MM.1S (cell line): ENCODE measurements around the gene CD151.

ENCODE experiments used
- DNase-seq: peaks from one replicate; pipeline ENCODE4 v3.0.0-alpha.2; 2015
- H2AFZ ChIP-seq: fragments of 300-600 bp; sonication (generic); 2 replicates; pipeline ENCODE4 v1.6.0; 2016; ENCODE audit warnings: antibody characterized with exemption, low read length
- H3F3A ChIP-seq: fragments of 300-600 bp; sonication (generic); 2 replicates; pipeline ENCODE4 v1.6.1; 2016; ENCODE audit warnings: mild to moderate bottlenecking, antibody characterized with exemption, low read length, moderate library complexity, mixed read lengths; ENCODE audit not compliant: insufficient read depth
- H3K27ac ChIP-seq: fragments of 300-600 bp; sonication (generic); 2 replicates; pipeline ENCODE4 v1.5.1; 2016; ENCODE audit warnings: mild to moderate bottlenecking, low read length
- H3K27me3 ChIP-seq: fragments of 300-600 bp; sonication (generic); replicated peaks from 2 replicates; pipeline ENCODE4 v1.6.0; 2016; ENCODE audit warnings: low read length; ENCODE audit not compliant: insufficient read depth
- H3K36me3 ChIP-seq: fragments of 300-600 bp; sonication (generic); replicated peaks from 2 replicates; pipeline ENCODE4 v1.6.1; 2016; ENCODE audit warnings: mild to moderate bottlenecking, low read length, mixed read lengths; ENCODE audit not compliant: insufficient read depth
- H3K4me1 ChIP-seq: fragments of 300-600 bp; sonication (generic); 2 replicates; pipeline ENCODE4 v1.6.1; 2016; ENCODE audit warnings: low read length, mixed read lengths
- H3K4me2 ChIP-seq: fragments of 300-600 bp; sonication (generic); 2 replicates; pipeline ENCODE4 v1.6.0; 2016; ENCODE audit warnings: low read depth, low read length
- H3K4me3 ChIP-seq: fragments of 300-600 bp; sonication (generic); 2 replicates; pipeline ENCODE4 v1.5.1; 2016; ENCODE audit warnings: low read length, mixed read lengths
- H3K79me2 ChIP-seq: fragments of 300-600 bp; sonication (generic); 2 replicates; pipeline ENCODE4 v1.6.1; 2016; ENCODE audit warnings: mixed run types, low read length, mixed read lengths
- H3K9ac ChIP-seq: fragments of 300-600 bp; sonication (generic); 2 replicates; pipeline ENCODE4 v1.6.1; 2016; ENCODE audit warnings: low read length, mixed read lengths
- H3K9me2 ChIP-seq: fragments of 300-600 bp; sonication (generic); replicated peaks from 2 replicates; pipeline ENCODE4 v1.6.1; 2016; ENCODE audit warnings: mild to moderate bottlenecking, low read length, mixed read lengths; ENCODE audit not compliant: insufficient read depth
- H3K9me3 ChIP-seq: fragments of 300-600 bp; sonication (generic); replicated peaks from 2 replicates; pipeline ENCODE4 v1.6.1; 2016; ENCODE audit warnings: mild to moderate bottlenecking, low read length, mixed read lengths; ENCODE audit not compliant: insufficient read depth
- H4K20me1 ChIP-seq: fragments of 300-600 bp; sonication (generic); 2 replicates; pipeline ENCODE4 v1.6.1; 2016; ENCODE audit warnings: mild to moderate bottlenecking, low read length, moderate library complexity, mixed read lengths; ENCODE audit not compliant: insufficient read depth
- EZH2 ChIP-seq: fragments of 300-600 bp; sonication (generic); optimal IDR thresholded peaks from 2 replicates; pipeline ENCODE3; 2017; ENCODE audit warnings: low read depth, mild to moderate bottlenecking, antibody characterized with exemption, low read length, mixed read lengths
- EZH2phosphoT487 ChIP-seq: fragments of 300-600 bp; sonication (generic); IDR thresholded peaks from 2 replicates; pipeline ENCODE4 v1.6.1; 2018; ENCODE audit warnings: antibody characterized with exemption, low read length
- TF ChIP-seq, protein P1 (sequence below): fragments of 300-600 bp; sonication (generic); IDR thresholded peaks from 2 replicates; pipeline ENCODE4 v1.5.1; 2016; ENCODE audit warnings: antibody characterized with exemption, low read length, mixed read lengths

The CD151 gene

DNA sequence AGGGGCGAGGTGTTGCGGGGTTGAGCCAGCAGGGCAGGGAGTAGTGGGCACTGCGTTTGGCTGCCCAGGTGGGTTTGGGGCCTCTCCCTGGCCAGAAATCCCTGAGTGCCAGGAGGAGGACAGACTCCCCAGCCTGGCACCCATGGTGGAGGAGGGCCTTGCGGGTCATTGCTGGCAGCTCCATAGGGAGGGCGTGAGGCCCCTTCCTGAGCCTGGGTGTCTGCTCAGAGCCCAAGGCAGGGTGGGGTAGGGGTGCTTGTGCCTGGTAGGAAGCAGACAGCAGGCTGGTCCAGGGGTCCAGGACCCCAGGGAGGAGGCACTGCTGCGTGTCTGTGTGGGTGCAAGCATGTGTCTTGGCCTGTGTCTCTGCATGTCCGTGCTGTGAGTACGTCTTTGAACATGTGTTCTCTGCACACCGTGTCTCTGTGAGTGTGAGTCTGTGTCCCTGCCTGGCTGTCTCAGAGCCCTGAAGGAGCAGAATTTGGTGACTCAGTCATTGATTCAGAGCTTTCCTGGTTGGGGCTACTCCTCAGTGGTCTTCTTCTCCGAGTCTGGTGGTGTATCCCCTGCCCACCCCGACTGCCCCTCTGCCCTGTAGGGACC, 13.8 kb downstream of the CD151 start:
- H3F3A ChIP-seq, result no peaks in the 10 kb centered on the region
- no peak for TF ChIP-seq EZH2
- no peak for TF ChIP-seq EZH2phosphoT487
- TF ChIP-seq, protein P1, sequence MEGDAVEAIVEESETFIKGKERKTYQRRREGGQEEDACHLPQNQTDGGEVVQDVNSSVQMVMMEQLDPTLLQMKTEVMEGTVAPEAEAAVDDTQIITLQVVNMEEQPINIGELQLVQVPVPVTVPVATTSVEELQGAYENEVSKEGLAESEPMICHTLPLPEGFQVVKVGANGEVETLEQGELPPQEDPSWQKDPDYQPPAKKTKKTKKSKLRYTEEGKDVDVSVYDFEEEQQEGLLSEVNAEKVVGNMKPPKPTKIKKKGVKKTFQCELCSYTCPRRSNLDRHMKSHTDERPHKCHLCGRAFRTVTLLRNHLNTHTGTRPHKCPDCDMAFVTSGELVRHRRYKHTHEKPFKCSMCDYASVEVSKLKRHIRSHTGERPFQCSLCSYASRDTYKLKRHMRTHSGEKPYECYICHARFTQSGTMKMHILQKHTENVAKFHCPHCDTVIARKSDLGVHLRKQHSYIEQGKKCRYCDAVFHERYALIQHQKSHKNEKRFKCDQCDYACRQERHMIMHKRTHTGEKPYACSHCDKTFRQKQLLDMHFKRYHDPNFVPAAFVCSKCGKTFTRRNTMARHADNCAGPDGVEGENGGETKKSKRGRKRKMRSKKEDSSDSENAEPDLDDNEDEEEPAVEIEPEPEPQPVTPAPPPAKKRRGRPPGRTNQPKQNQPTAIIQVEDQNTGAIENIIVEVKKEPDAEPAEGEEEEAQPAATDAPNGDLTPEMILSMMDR, result no peak
- H3K27ac ChIP-seq, result no peak overlapping the region
- peaks cover 4% of the 10 kb centered on the region; the same call in 1 of the 2 replicates for H3K4me1 ChIP-seq
- H3K36me3 ChIP-seq, result no peaks in the 10 kb centered on the region
- H3K4me3 ChIP-seq, result no peak overlapping the region
- H3K9ac ChIP-seq, result no peak overlapping the region
- H3K4me2 ChIP-seq, result no peak overlapping the region
- H4K20me1 ChIP-seq, result no peaks in the 10 kb centered on the region
- H3K79me2 ChIP-seq, result peaks cover 7% of the 10 kb centered on the region
- no peaks in the 10 kb centered on the region for H3K9me3 ChIP-seq
- peaks cover 66% of the 10 kb centered on the region for H3K27me3 ChIP-seq
- no peaks in the 10 kb centered on the region for H3K9me2 ChIP-seq
- DNase-seq, result no peak
- H2AFZ ChIP-seq, result no peak overlapping the region

DNA sequence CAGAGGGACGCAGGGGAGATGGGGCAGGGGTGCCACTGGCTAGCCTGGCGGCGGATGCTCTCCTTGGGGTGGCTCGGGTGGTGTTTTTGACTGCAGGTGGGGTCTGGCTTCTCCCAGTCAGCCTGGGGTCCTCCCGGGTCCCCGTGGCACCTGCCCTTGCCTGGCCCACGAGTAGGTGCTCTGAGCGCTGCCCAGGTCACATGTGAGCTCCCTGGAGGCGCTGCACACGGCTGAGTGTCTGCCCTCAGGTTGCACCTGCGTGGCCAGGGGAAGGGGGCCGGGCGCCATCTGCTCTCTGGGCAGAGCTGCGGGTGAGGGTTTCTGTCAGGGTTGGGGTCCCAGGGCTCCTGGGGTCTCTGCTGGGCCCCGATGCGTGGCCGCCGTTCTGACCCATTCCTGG, 15.1 kb downstream of the CD151 start:
- Histone ChIP-seq H3K4me2 (no peak overlapping the region), H3K9me2 (no peaks in the 10 kb centered on the region), H3K4me1 (peaks cover 4% of the 10 kb centered on the region; the same call in 1 of the 2 replicates), H3K9ac (no peak overlapping the region), H3K27me3 (peaks cover 79% of the 10 kb centered on the region), H2AFZ (no peak overlapping the region), H3K79me2 (no peaks in the 10 kb centered on the region), H3K27ac (no peak overlapping the region), H3K36me3 (no peaks in the 10 kb centered on the region), H3F3A (no peaks in the 10 kb centered on the region), H4K20me1 (no peaks in the 10 kb centered on the region), H3K9me3 (no peaks in the 10 kb centered on the region), H3K4me3 (no peak overlapping the region)
- no peak for DNase-seq
- TF ChIP-seq EZH2 (no peak), EZH2phosphoT487 (no peak)
- TF ChIP-seq, protein P1, result no peak

DNA sequence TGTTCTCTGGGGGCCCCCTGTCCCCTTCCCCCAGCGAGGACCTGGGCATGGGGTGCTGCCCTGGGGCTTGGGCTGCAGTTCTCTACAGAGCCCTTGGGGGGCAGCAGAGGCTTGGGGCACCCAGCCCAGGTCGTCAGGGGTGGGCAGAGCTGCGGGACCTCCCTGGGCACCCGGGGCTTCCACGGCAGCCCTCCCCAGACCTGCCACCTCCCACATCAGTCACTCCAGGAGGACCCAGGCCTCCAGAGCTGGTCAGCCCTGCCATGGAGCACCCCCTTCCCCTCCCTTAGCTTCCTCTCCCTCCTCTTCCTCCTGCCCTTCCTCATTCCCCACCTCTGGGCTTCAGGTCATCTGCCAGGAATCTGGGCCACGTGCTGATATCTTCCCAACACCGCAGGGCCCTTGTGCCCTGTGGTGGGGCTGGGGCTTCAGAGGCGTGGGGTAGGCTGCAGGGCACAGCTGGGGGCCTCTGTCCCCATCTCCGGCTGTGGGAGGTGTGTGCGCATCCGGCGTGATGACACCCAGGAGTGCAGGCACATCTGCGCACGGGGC, 15.7 kb downstream of the CD151 start:
- Histone ChIP-seq H3K9me3 (no peaks in the 10 kb centered on the region), H3K27ac (no peak overlapping the region), H3K36me3 (no peaks in the 10 kb centered on the region), H3K9ac (no peak overlapping the region), H2AFZ (no peak overlapping the region), H3K9me2 (no peaks in the 10 kb centered on the region), H3K4me3 (peak overlapping the region; percentile 17; the same call in 1 of the 2 replicates), H3K27me3 (peaks cover 80% of the 10 kb centered on the region), H3F3A (no peaks in the 10 kb centered on the region), H4K20me1 (no peaks in the 10 kb centered on the region), H3K4me1 (peaks cover 4% of the 10 kb centered on the region; the same call in 1 of the 2 replicates), H3K4me2 (peak overlapping the region; percentile 60; the same call in 1 of the 2 replicates), H3K79me2 (no peaks in the 10 kb centered on the region)
- TF ChIP-seq, protein P1, result peak; percentile 90
- TF ChIP-seq EZH2, result no peak
- peak; percentile 49 for DNase-seq
